HEK293T (cell line): ENCODE measurements around the gene SKIL.

ENCODE experiments used
- BHLHE40 ChIP-seq: fragments of 450-650 bp; IDR thresholded peaks from 2 replicates; pipeline ENCODE4 v1.6.1; 2016; ENCODE audit warnings: mild to moderate bottlenecking, moderate library complexity, borderline replicate concordance
- CTBP1 ChIP-seq: fragments of 450-650 bp; IDR thresholded peaks from 2 replicates; pipeline ENCODE4 v1.6.1; 2016; ENCODE audit warnings: borderline replicate concordance
- ELF4 ChIP-seq: fragments of 450-650 bp; IDR thresholded peaks from 2 replicates; pipeline ENCODE4 v1.6.1; 2017; ENCODE audit warnings: antibody characterized with exemption
- FOXM1 ChIP-seq: fragments of 450-650 bp; IDR thresholded peaks from 2 replicates; pipeline ENCODE4 v1.6.1; 2017; ENCODE audit warnings: mild to moderate bottlenecking, borderline replicate concordance
- HDGF ChIP-seq: fragments of 450-650 bp; IDR thresholded peaks from 2 replicates; pipeline ENCODE4 v1.6.1; 2017; ENCODE audit warnings: antibody characterized with exemption, borderline replicate concordance
- L3MBTL2 ChIP-seq: fragments of 450-650 bp; conservative IDR thresholded peaks from 2 replicates; pipeline ENCODE4 v1.6.1; 2016; ENCODE audit warnings: mild to moderate bottlenecking
- LEF1 ChIP-seq: fragments of 450-650 bp; IDR thresholded peaks from 2 replicates; pipeline ENCODE4 v1.6.1; 2017; ENCODE audit warnings: mild to moderate bottlenecking, borderline replicate concordance
- PKNOX1 ChIP-seq: fragments of 450-650 bp; IDR thresholded peaks from 2 replicates; pipeline ENCODE4 v1.6.1; 2016
- SP1 ChIP-seq: fragments of 450-650 bp; IDR thresholded peaks from 2 replicates; pipeline ENCODE4 v1.6.1; 2017
- TARDBP ChIP-seq: fragments of 450-650 bp; IDR thresholded peaks from 2 replicates; pipeline ENCODE4 v1.6.1; 2016

- TF ChIP-seq FOXM1: no peak
- TF ChIP-seq BHLHE40: no peak
- no peak for TF ChIP-seq ELF4
- TF ChIP-seq SP1: no peak
- TF ChIP-seq HDGF: no peak
- no peak for TF ChIP-seq L3MBTL2
- no peak for TF ChIP-seq CTBP1
- TF ChIP-seq LEF1: no peak
- TF ChIP-seq TARDBP: no peak
- TF ChIP-seq PKNOX1: no peak
Measured at GRCh38 chr3:170350515-170351413, 6.8 kb upstream of the SKIL start.
